NCI-H510A treated with DMSO at 0.1 percent for 48 hours (cell line): ENCODE measurements around the gene RDX.

ENCODE experiments used
- DNase-seq: peaks from one replicate; lab custom pipeline; 2025; lab: John Stamatoyannopoulos, UW

The RDX gene

GRCh38 chr11:110130642-110131238, 165.7 kb downstream of the RDX start:
- DNase-seq: peak; percentile 91

- peak; percentile 26 for DNase-seq
Observed at GRCh38 chr11:110128161-110128560, 168.3 kb downstream of the RDX start.

GRCh38 chr11:110126936-110127335, 169.5 kb downstream of the RDX start:
- DNase-seq: no peak

DNA sequence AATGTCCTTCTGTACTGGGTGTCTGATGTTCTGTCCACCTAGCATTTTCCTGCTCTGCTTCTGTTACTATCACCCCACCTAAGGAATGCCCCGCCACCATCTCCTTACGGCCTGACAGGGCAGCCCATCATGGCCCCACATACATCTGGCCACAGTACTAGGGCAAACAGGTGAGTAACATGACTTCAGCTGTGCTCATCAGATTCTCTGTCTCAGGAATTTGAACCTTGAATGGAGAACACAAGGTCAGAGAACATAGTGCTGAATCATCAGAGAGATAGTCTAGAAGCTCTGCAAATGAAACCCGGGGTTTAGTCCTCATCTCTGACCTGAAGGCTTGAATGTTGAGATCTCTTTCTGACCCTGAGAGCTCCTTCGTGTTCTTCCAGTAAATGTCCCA, 170.8 kb downstream of the RDX start:
- no peak for DNase-seq
